GM15510 (cell line): Measurements from ENCODE around the gene BDH1.

ENCODE experiments used
- POLR2A ChIP-seq: IDR thresholded peaks from 3 replicates; pipeline ENCODE4 v1.6.1; 2011; ENCODE audit warnings: borderline replicate concordance; ENCODE audit not compliant: insufficient read length; ENCODE audit errors: extremely low read depth

BDH1 gene

GRCh38 chr3:197555281-197556261, at the start of gene BDH1:
Gene BDH1, minus strand, starts transcription at chr3:197555968. Its CDS starts 9,525 bp downstream, at chr3:197546443.
- peak; percentile 73 for TF ChIP-seq POLR2A

GRCh38 chr3:197603317-197603933, 47.7 kb upstream of the BDH1 start:
- no peak for TF ChIP-seq POLR2A

- no peak for TF ChIP-seq POLR2A
These were observed 45.2 kb upstream of the BDH1 start for GRCh38 chr3:197600796-197601565.

- no peak for TF ChIP-seq POLR2A
These were observed 43.5 kb upstream of the BDH1 start for GRCh38 chr3:197599089-197599765.

GRCh38 chr3:197598404-197598980, 42.7 kb upstream of the BDH1 start:
- TF ChIP-seq POLR2A, result no peak

GRCh38 chr3:197597335-197597734, 41.6 kb upstream of the BDH1 start:
- no peak for TF ChIP-seq POLR2A

- no peak for TF ChIP-seq POLR2A
These were observed 39.9 kb upstream of the BDH1 start for GRCh38 chr3:197595470-197596185.

- no peak for TF ChIP-seq POLR2A
These were observed 37.2 kb upstream of the BDH1 start for GRCh38 chr3:197593046-197593380.

- TF ChIP-seq POLR2A, result no peak
These were observed 36.7 kb upstream of the BDH1 start for GRCh38 chr3:197592361-197593045.

- no peak for TF ChIP-seq POLR2A
These were observed 36.0 kb upstream of the BDH1 start for GRCh38 chr3:197591816-197592215.

GRCh38 chr3:197590313-197590962, 34.7 kb upstream of the BDH1 start:
- no peak for TF ChIP-seq POLR2A

- TF ChIP-seq POLR2A, result no peak
These were observed 33.8 kb upstream of the BDH1 start for GRCh38 chr3:197589545-197589944.

GRCh38 chr3:197586181-197586580, 30.4 kb upstream of the BDH1 start:
- no peak for TF ChIP-seq POLR2A

GRCh38 chr3:197584733-197585132, 29.0 kb upstream of the BDH1 start:
- TF ChIP-seq POLR2A, result no peak
